Brain microvascular endothelial cell (primary cell): ENCODE measurements around the gene PRDM16.

Experiments used
- DNase-seq: peaks from one replicate; pipeline ENCODE4 v3.0.0-alpha.2; 2020
- H3K27ac ChIP-seq: fragments of 250-450 bp; sonication (Bioruptor Pico); 2 replicates; pipeline ENCODE4 v1.5.1; 2020; ENCODE audit warnings: mild to moderate bottlenecking, moderate library complexity
- H3K27me3 ChIP-seq: fragments of 250-450 bp; sonication (Bioruptor Pico); replicated peaks from 2 replicates; pipeline ENCODE4 v1.5.1; 2020; ENCODE audit warnings: mild to moderate bottlenecking
- H3K36me3 ChIP-seq: fragments of 250-450 bp; sonication (Bioruptor Pico); replicated peaks from 2 replicates; pipeline ENCODE4 v1.5.1; 2020; ENCODE audit warnings: mild to moderate bottlenecking
- H3K4me3 ChIP-seq: 2 replicates; pipeline ENCODE4 v1.5.1; 2011; ENCODE audit warnings: low read depth, mild to moderate bottlenecking, control low read depth, low read length, moderate library complexity
- in situ Hi-C: cut with HindIII; loops from 2 replicates; pipeline ENCODE4 v1.10.0; 2017; ENCODE audit warnings: low sequenced_read_pairs, low pct_ligation_motif_present
- TF ChIP-seq, protein P1 (sequence below): IDR thresholded peaks from 2 replicates; pipeline ENCODE4 v1.5.1; 2011; ENCODE audit warnings: low read depth, mild to moderate bottlenecking, moderate library complexity, low read length, control low read depth, inconsistent platforms; ENCODE audit errors: missing control alignments

Gene PRDM16

GRCh38 chr1:3310718-3311400 is 241.9 kb downstream of the PRDM16 start:
- TF ChIP-seq, protein P1, sequence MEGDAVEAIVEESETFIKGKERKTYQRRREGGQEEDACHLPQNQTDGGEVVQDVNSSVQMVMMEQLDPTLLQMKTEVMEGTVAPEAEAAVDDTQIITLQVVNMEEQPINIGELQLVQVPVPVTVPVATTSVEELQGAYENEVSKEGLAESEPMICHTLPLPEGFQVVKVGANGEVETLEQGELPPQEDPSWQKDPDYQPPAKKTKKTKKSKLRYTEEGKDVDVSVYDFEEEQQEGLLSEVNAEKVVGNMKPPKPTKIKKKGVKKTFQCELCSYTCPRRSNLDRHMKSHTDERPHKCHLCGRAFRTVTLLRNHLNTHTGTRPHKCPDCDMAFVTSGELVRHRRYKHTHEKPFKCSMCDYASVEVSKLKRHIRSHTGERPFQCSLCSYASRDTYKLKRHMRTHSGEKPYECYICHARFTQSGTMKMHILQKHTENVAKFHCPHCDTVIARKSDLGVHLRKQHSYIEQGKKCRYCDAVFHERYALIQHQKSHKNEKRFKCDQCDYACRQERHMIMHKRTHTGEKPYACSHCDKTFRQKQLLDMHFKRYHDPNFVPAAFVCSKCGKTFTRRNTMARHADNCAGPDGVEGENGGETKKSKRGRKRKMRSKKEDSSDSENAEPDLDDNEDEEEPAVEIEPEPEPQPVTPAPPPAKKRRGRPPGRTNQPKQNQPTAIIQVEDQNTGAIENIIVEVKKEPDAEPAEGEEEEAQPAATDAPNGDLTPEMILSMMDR, result no peak
- no peak for DNase-seq
- Histone ChIP-seq H3K36me3 (no peaks in the 10 kb centered on the region), H3K4me3 (no peak overlapping the region), H3K27ac (no peak overlapping the region), H3K27me3 (no peaks in the 10 kb centered on the region)
- in situ Hi-C loops, result no loop called here

DNA sequence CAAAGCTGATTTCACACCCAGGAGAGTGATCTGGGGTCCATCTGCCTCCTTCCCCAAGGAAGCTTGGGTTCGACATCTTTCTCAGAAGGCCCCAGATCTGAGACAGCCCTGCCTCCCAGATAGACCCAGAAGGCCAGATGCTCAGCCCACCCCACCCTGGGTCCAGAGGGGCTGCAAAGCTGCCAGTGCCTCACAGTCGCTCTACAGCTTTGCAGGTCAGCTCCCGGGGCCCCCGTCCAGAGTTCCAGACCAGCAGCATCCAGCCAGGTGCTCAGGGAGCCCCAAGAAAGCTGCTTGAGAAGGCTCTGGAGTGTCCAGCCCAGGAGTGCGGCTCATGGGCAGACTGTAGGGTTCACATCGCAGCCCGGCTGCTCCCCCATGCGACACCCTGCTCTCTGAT is 242.7 kb downstream of the PRDM16 start:
- DNase-seq, result no peak
- Histone ChIP-seq H3K27ac (no peak overlapping the region), H3K27me3 (no peaks in the 10 kb centered on the region), H3K4me3 (no peak overlapping the region), H3K36me3 (no peaks in the 10 kb centered on the region)
- in situ Hi-C loops, result no loop called here
- TF ChIP-seq, protein P1, result no peak

- in situ Hi-C loops, result no loop called here
- H3K4me3 ChIP-seq, result no peak overlapping the region
- TF ChIP-seq, protein P1, result no peak
These were observed 243.4 kb downstream of the PRDM16 start for GRCh38 chr1:3312310-3312897.

GRCh38 chr1:3312898-3313575 is 244.0 kb downstream of the PRDM16 start:
- TF ChIP-seq, protein P1, result no peak
- H3K36me3 ChIP-seq, result no peaks in the 10 kb centered on the region
- peak overlapping the region; percentile 99 for H3K27ac ChIP-seq
- no peaks in the 10 kb centered on the region for H3K27me3 ChIP-seq
- peak; percentile 99 for DNase-seq
- H3K4me3 ChIP-seq, result no peak overlapping the region
- in situ Hi-C loops, result no loop called here

More at GRCh38 chr1:3312310-3312897, 243.4 kb downstream of the PRDM16 start:
- no peak for DNase-seq
- Histone ChIP-seq H3K27me3 (no peaks in the 10 kb centered on the region), H3K27ac (peak overlapping the region; percentile 99), H3K36me3 (no peaks in the 10 kb centered on the region)

DNA sequence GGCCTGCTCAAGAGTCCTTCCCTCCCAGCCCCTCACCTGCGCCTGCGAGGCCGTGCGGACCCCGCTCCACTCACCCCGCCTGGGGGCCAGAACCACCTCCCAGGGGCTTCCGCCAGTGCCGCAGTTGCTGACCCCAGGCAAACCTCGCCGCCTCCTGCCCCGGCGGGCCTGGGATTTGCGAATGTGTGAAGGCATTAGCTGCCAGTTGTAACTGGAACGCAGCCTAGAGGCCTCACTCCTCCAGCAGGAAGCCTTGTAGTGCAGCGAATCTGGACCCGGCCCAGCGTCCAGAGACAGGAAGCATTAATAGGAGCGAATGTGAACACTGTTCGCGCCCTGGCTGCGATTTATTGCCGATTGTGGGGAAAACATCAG is 244.6 kb downstream of the PRDM16 start:
- H3K27me3 ChIP-seq, result no peaks in the 10 kb centered on the region
- H3K4me3 ChIP-seq, result no peak overlapping the region
- peak; percentile 83 for DNase-seq
- H3K36me3 ChIP-seq, result no peaks in the 10 kb centered on the region
- TF ChIP-seq, protein P1, result no peak
- in situ Hi-C loops, result no loop called here
- peak overlapping the region; percentile 99 for H3K27ac ChIP-seq
